ENCODE measurements around the gene ZNF175. TPM values are rescaled to one million over a fixed set of nuclear protein-coding genes. Genes with fewer than 3 reads are reported as not detected.

Gene ZNF175
- total and polyA plus RNA-seq, 9 of the 15 experiments (the other 6 are each of a cell fraction or from before 2014, with no cell fraction given): 3.7 to 37.9 (median 14.0) TPM

DNA sequence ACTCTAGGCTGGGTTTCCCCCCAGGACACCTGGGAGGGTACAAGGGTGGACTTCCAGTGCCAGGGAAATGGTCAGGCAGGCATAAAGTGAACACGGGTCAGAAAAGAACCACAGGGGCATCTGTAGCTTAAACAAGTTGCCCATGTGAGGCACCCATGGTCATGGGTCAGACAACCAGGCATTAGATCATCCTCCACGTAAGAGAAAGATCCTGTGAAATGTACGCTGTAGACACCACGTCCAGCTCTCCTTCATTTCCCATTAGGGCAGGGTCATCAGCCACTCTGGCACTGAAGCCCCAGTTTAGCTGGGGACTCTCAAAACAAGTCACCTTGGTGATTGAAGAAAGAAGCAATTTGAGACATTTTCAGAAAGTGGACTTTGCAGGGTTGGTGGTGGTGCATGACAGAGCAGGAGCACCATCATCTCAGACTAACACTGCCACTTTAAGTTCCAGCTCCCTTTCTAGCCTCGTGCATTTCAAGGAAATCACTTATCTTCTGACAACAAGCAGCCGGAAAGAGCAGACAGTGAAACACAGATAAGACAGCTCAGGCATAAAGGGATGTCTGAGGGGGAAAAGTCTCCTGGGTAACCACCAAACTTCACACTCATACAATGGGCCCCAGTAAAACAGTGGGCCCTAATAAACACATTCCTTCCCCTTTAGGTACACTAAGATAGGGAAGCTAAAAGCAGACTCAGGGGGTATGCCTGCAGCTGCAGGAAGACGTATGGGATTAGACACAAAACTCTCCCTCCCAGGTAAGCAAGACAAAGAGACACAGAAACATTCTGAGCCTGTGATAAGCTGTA lies 23.5 kb upstream of the ZNF175 start (continued):
- TF ChIP-seq, protein P1, sequence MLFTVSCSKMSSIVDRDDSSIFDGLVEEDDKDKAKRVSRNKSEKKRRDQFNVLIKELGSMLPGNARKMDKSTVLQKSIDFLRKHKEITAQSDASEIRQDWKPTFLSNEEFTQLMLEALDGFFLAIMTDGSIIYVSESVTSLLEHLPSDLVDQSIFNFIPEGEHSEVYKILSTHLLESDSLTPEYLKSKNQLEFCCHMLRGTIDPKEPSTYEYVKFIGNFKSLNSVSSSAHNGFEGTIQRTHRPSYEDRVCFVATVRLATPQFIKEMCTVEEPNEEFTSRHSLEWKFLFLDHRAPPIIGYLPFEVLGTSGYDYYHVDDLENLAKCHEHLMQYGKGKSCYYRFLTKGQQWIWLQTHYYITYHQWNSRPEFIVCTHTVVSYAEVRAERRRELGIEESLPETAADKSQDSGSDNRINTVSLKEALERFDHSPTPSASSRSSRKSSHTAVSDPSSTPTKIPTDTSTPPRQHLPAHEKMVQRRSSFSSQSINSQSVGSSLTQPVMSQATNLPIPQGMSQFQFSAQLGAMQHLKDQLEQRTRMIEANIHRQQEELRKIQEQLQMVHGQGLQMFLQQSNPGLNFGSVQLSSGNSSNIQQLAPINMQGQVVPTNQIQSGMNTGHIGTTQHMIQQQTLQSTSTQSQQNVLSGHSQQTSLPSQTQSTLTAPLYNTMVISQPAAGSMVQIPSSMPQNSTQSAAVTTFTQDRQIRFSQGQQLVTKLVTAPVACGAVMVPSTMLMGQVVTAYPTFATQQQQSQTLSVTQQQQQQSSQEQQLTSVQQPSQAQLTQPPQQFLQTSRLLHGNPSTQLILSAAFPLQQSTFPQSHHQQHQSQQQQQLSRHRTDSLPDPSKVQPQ (CRISPR knock-in tag; IDR thresholded peaks at IDR 0.05; ENCODE audit: borderline replicate concordance): no peak
- TF ChIP-seq ZNF445 (CRISPR knock-in tag; IDR thresholded peaks at IDR 0.05; ENCODE audit: low read depth) (no peak), ZNF785 (CRISPR knock-in tag; IDR thresholded peaks at IDR 0.05) (no peak), ZNF133 (CRISPR knock-in tag; IDR thresholded peaks at IDR 0.05) (no peak), TEAD1 (CRISPR knock-in tag; IDR thresholded peaks at IDR 0.05) (peak; percentile 66 to 83; a peak in 3 of 4 replicates), SRF (CRISPR knock-in tag; IDR thresholded peaks at IDR 0.05) (no peak), ZC3H4 (CRISPR knock-in tag; IDR thresholded peaks at IDR 0.05; ENCODE audit: borderline replicate concordance) (peak; percentile 77; the same call in 1 of the 2 replicates), NBN (IDR thresholded peaks at IDR 0.05; ENCODE audit: low read depth) (peak; percentile 87; the same call in 1 of the 2 replicates), EGR1 (conservative IDR thresholded peaks at IDR 0.05) (peak; percentile 59; the same call in 1 of the 2 replicates), LCOR (CRISPR knock-in tag; IDR thresholded peaks at IDR 0.05) (no peak), ZNF76 (CRISPR knock-in tag; IDR thresholded peaks at IDR 0.05; ENCODE audit: borderline replicate concordance) (peak; percentile 44; the same call in 1 of the 2 replicates), ARHGAP35 (IDR thresholded peaks at IDR 0.05; ENCODE audit: partially characterized antibody) (no peak), ZNF77 (CRISPR knock-in tag; IDR thresholded peaks at IDR 0.05) (0 out of 2 replicates have a peak, but pooled peaks have one; percentile 24), NCOA1 (IDR thresholded peaks at IDR 0.05; ENCODE audit: low read depth) (peak; percentile 92)
- TF ChIP-seq, protein P2, sequence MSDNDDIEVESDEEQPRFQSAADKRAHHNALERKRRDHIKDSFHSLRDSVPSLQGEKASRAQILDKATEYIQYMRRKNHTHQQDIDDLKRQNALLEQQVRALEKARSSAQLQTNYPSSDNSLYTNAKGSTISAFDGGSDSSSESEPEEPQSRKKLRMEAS (CRISPR knock-in tag; IDR thresholded peaks at IDR 0.05): peak; percentile 73
- TF ChIP-seq, protein P3, sequence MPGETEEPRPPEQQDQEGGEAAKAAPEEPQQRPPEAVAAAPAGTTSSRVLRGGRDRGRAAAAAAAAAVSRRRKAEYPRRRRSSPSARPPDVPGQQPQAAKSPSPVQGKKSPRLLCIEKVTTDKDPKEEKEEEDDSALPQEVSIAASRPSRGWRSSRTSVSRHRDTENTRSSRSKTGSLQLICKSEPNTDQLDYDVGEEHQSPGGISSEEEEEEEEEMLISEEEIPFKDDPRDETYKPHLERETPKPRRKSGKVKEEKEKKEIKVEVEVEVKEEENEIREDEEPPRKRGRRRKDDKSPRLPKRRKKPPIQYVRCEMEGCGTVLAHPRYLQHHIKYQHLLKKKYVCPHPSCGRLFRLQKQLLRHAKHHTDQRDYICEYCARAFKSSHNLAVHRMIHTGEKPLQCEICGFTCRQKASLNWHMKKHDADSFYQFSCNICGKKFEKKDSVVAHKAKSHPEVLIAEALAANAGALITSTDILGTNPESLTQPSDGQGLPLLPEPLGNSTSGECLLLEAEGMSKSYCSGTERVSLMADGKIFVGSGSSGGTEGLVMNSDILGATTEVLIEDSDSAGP (CRISPR knock-in tag; IDR thresholded peaks at IDR 0.05): peak; percentile 94
- TF ChIP-seq, protein P4, sequence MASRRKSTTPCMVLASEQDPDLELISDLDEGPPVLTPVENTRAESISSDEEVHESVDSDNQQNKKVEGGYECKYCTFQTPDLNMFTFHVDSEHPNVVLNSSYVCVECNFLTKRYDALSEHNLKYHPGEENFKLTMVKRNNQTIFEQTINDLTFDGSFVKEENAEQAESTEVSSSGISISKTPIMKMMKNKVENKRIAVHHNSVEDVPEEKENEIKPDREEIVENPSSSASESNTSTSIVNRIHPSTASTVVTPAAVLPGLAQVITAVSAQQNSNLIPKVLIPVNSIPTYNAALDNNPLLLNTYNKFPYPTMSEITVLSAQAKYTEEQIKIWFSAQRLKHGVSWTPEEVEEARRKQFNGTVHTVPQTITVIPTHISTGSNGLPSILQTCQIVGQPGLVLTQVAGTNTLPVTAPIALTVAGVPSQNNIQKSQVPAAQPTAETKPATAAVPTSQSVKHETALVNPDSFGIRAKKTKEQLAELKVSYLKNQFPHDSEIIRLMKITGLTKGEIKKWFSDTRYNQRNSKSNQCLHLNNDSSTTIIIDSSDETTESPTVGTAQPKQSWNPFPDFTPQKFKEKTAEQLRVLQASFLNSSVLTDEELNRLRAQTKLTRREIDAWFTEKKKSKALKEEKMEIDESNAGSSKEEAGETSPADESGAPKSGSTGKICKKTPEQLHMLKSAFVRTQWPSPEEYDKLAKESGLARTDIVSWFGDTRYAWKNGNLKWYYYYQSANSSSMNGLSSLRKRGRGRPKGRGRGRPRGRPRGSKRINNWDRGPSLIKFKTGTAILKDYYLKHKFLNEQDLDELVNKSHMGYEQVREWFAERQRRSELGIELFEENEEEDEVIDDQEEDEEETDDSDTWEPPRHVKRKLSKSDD (conservative IDR thresholded peaks at IDR 0.05; ENCODE audit: low read length): no peak
- TF ChIP-seq, protein P5, sequence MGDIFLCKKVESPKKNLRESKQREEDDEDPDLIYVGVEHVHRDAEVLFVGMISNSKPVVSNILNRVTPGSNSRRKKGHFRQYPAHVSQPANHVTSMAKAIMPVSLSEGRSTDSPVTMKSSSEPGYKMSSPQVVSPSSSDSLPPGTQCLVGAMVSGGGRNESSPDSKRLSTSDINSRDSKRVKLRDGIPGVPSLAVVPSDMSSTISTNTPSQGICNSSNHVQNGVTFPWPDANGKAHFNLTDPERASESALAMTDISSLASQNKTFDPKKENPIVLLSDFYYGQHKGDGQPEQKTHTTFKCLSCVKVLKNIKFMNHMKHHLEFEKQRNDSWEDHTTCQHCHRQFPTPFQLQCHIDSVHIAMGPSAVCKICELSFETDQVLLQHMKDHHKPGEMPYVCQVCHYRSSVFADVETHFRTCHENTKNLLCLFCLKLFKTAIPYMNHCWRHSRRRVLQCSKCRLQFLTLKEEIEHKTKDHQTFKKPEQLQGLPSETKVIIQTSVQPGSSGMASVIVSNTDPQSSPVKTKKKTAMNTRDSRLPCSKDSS (IDR thresholded peaks at IDR 0.05; ENCODE audit: low read depth, partially characterized antibody): no peak

All from K562 (cell line).